Measurements from ENCODE around the gene MTMR10.

The MTMR10 gene

GRCh38 chr15:30991255-30992235 lies at the start of gene MTMR10:
TSS of gene MTMR10 (minus strand) at chr15:30991628. CDS start at chr15:30991506, 122 bp downstream.
- peak; percentile 83 for DNase-seq

GRCh38 chr15:31040611-31041010 lies 49.2 kb upstream of the MTMR10 start:
- DNase-seq: no peak

DNA sequence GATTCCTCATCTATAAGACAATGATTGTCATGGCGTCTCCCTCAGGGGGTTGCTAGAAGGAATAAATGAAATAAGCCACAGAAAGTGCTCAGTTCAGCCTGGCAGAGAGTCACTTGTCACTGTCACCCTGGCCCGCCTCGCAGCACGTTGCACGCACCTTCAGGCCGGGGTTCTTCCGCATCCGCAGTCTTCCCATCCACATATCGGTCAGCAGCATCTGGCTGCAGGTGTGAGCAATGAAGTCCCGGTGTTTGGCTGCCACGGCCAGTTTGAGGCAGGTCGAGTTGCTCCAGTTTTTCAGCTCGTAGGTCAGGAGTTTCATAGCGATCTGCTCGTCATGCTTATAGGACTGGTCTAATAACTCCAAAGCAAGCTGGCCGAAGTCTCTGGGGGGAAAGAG lies 48.5 kb upstream of the MTMR10 start:
- no peak for DNase-seq

- no peak for DNase-seq
These were observed 46.5 kb upstream of the MTMR10 start for GRCh38 chr15:31037731-31038477.

GRCh38 chr15:31036783-31037182 lies 45.4 kb upstream of the MTMR10 start:
- DNase-seq: no peak

DNA sequence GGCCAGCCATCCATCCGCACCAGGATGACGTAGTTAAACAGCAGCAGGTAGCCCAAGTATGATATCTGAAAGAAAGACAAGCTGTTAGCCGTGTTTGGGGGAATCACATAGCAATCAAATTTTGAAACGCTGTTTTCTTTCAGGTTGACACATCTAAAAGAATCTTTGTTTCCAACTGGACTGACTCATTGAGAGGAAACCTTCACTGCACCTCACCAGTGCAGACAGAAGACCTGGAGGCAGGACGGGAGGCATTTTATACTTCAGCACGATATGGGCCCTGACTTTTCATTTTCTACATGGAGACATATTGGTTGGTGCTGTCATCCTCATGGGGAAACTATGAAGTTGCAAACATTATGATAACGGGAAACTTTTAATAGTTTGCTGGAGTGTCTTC lies 44.2 kb upstream of the MTMR10 start:
- no peak for DNase-seq

GRCh38 chr15:31034152-31034551 lies 42.7 kb upstream of the MTMR10 start:
- DNase-seq: no peak

DNA sequence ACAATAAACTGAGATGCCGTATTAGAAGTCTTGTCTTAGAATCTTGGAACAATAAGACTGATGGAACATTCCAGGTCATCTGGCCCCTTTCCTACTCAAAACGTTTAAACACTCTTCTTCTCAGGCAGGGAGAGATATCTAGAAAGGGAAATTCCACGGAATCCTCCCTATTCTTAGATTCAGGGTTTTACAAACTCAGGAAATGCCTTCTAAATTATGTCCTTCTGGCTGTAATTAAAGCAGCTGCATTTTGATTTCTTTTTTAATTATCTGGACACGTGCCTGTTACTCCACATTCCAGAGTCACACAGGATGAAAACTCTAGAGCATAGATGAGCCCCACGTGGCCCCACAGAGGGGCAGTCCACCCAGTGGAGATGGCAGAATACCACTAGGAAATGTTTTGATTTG lies 41.5 kb upstream of the MTMR10 start:
- DNase-seq: no peak

- no peak for DNase-seq
These were observed 40.1 kb upstream of the MTMR10 start for GRCh38 chr15:31031471-31032067.

DNA sequence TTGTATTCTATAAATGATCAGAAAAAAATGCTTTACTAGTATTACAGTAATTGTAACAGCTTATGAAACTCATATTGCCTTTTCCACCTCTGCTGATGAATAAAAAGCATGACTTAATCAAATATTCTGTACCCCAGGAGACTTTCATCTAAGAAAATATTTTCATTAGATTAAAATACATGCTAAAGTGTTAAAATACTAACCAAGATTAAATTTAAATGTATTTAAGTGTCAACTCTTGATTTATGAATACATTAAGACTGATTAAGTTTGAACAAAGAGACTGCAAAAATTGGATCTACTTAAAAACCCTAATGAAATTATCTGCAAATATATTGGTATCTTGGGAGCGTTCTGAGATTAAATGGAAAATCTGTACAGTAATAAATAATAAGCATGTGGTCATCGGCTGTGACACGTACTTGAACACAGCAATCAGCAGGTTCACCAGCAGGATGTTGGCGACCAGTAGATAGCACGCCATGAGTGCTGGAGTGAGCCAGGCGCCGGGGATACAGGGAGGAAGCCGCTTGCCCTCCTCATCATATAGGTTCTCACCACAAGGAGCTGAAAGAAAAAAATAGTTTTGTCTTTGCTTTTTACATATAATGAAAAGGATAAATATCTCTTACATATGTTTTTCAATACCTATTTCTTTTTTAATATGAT lies 36.6 kb upstream of the MTMR10 start:
- DNase-seq: no peak

DNA sequence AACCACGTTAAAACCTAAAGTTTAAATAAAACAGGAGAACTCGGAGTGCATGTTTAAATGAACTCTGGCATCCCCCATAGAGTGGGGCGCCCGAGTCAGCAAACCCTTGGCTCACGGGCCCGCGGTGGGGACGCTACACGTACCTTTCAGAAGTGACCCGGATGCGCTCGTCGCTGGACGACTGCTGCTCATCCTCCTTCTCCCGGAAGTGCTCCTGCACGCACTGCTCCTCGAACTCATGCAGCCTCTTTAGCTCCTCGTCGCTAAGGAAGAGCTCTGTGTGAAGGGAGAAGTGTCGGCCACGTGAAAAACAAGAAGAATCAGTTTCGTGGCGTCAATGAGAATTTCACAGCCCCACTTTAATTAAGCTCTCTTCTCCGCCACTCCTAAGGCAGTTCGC lies 34.6 kb upstream of the MTMR10 start:
- DNase-seq: no peak

DNA sequence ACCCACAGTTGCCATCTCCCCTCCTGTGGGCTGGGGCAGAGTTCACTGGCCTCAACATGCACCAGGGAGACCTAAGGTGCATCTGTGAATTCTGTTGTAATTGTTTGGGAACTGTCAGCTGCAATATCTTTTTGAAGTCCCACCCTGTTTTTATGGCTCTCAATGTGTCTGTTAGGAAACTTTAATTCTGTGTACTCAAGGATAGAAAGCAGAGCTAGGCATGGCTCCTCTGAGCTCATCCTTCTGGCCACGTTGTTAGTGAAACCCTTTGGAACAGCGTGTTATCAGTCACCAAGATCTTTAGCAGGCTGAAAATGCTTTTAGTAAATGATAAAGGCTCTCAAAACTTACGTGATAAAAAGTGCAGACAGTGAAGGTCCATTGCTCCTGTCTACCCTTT lies 33.6 kb upstream of the MTMR10 start:
- DNase-seq: no peak

DNA sequence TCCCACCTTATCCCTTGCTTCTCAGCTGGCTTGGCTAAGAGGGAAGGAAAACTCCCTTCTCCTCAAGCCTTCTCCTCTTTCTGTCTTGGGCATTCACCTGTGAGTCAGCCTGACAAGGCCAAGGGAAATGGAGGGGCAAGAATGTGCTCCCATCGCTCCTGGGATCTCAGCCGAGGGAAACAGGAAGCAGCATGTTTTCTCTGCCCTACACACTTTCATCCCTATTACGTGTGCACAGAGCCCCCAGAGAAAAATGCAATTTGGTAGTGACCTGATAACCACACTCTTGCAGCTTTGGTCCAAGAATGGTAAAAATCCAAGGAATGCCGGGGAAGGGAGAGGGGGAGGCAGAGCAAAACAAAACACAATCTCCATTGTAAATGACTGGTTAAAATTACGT lies 32.9 kb upstream of the MTMR10 start:
- no peak for DNase-seq

- DNase-seq: no peak
These were observed 32.4 kb upstream of the MTMR10 start for GRCh38 chr15:31023841-31024240.

GRCh38 chr15:31021067-31021665 lies 29.7 kb upstream of the MTMR10 start:
- DNase-seq: no peak

DNA sequence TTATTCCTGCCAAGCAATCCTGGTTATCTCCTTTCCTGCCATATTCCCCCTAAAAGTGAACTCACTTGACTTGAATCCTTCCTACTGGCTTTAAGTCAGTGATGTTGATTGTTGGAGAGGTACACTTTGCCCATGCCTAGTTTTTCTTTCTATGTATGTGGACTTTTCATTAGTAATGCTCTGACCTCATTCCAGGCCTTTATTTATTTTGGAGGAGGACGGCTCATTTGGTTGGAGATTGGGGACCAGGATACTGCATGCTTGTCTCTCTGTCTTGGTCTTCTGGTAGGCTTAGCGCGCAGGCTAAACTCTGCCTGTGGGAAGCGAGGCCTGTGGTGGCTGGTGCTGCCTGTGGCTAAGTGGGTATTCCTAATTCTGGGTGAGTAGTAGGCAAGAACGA lies 29.1 kb upstream of the MTMR10 start:
- no peak for DNase-seq

DNA sequence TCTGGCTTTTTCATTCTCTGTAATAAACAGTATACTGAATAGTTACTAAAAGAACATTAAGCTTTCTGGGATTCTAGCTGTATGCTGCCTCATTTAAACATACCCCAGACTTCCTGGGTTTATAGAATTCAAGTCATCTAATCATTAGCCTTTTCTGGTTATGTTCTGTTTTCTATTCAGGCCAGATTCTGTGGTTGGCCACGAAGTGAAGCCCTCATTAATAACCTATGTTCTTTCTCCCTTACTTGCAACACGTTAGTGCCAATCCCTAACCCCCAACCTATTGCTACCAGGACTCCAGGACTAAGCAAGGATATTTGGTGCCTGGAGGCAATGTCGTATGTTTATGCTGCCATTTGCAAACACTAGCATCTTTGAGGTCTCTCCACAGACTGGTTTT lies 28.6 kb upstream of the MTMR10 start:
- DNase-seq: no peak

DNA sequence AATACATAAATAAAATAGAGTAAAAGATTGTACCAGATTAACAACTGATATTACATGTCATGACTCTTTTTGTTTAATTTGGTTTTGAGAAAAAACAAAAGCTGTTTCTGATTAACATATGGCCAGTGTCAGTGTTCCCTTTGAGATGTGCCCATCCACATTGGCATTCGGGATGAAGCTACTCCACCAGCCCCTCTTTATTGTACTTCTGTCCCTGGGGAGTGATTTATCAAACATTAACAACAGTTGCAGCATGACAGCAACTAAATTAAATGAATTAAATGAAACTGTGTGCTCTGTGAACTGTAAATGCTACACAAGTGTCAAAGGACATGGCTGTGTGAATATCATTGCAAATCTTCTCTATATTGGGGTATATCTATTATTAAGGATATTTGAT lies 25.9 kb upstream of the MTMR10 start:
- no peak for DNase-seq

DNA sequence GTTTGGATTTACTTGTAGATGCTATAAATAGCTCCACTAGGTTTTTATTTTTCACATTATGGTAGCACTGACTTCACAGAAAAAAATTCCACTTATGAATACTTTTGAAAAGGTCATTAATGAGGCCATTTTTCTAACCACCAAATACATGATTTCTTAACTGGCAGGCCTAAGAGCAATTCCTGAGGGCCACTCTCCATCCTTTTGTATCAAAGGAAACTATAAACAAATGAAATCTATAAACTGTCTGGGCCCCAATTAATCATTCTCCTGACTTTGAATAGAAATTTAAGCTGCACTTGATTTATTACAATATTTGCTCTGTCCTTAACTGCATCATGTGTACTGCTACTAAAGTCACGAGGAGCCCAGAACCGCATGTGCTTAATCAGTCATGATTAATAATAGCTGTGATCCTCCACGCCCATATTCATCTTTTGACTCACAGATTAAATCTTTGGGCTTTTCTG lies 25.1 kb upstream of the MTMR10 start:
- DNase-seq: no peak

DNA sequence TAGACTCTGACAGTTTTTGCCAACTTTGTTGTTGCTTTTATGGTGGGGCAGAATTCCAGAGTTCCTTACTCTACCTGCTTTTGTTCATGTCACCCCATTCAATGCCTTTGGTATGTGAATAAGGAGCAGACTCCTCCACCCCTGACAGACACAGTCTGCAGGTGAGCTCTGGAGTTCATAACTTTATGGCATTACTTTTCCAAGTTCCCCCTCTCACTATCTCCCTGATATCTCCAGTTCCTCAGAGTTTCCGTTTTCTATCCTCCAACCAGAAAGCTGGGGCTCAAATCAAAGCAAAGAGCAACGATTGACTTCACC lies 23.1 kb upstream of the MTMR10 start:
- no peak for DNase-seq

DNA sequence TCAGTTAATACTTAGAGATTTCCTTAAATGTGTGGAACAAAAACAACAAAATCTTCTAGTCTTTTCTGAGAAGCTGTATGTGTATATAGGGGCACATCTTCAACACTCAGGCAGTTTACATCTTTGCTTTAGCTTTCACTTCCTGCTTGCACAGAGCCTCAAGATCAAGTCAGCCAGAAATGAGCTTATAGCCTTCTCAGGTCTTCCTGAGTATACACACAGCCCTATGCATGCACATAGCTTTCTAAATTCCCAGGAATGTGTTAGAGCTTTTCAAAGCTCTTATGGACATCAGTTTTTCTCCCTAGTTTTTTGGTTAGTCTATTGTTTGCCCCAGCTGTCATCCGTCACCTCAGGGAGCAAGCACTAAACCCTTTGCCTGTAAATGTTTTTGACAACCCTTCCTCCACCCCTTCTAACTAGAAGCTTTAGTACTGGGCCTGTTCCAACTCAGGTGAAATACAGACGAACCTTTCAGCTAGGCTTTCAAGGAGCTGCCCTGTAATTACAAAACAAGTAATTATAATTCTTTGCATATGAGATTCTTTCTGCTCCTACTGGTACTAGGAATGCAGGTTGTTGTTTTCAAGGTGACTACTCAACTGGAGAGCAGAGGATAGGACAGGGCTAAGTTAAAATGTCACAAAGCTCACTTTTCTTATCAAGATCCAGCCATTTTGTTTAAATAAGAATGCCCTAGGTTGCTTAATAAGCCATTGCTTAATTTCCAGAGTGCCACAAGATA lies 22.6 kb upstream of the MTMR10 start:
- no peak for DNase-seq

GRCh38 chr15:31012455-31012854 lies 21.0 kb upstream of the MTMR10 start:
- DNase-seq: no peak
